ENCODE measurements around the gene CLPX. TPM values are rescaled to one million over a fixed set of nuclear protein-coding genes. Genes with fewer than 3 reads are reported as not detected.
"Not testable (repeated sequence)": the region's sequence is repeated elsewhere in the genome, so short reads cannot be mapped to it uniquely, and the experiment has no call there.

CLPX gene
- total RNA-seq, 1 donor from 2014 or later = 47.2 TPM

DNA sequence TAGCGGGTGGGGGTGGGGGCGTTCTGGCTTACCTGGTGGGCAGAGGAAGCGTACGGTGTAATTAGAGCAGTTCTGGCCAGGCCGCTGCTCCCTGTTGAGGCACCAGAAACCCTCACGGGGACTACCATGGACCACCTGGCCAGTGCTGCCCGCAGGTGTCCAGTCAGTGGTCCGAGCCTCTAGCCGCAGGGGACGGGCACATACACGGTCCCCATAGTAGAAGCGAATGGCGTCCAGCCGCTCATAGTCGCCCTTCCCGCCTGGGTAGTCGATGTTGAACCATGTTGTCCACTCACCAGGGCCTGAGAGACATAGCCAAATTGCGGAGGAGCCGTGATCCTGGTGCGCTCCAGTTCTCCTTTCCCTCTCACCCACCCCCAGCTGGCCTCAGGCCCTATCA, 21.6 kb upstream of the CLPX start:
- no peak for DNase-seq (ENCODE audit: low spot score)

GRCh38 chr15:65204931-65205660, 20.0 kb upstream of the CLPX start:
- DNase-seq (ENCODE audit: low spot score) = no peak

- DNase-seq (ENCODE audit: low spot score) = no peak
Observed at GRCh38 chr15:65204236-65204930, 19.2 kb upstream of the CLPX start.

GRCh38 chr15:65201918-65202317, 16.8 kb upstream of the CLPX start:
- DNase-seq (ENCODE audit: low spot score) = no peak

GRCh38 chr15:65198571-65198970, 13.4 kb upstream of the CLPX start:
- no peak for DNase-seq (ENCODE audit: low spot score)

DNA sequence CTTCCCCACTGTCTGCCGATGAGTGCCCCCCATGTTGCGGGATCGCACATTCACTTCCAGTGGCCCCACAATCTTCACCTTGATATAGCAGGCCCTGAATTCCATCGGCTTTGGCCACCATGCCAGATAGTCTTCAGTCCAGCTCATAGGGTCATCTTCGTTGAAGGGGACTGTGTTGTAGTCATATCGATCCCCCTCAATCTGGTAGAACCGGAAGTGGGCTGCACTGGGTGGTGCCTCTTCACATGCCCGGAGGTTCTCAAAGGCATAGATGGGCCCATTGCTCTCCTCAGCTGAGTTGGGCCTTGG, 12.1 kb upstream of the CLPX start:
- DNase-seq (ENCODE audit: low spot score) = no peak

- DNase-seq (ENCODE audit: low spot score) = no peak
Observed at GRCh38 chr15:65196637-65197336, 11.6 kb upstream of the CLPX start.

DNA sequence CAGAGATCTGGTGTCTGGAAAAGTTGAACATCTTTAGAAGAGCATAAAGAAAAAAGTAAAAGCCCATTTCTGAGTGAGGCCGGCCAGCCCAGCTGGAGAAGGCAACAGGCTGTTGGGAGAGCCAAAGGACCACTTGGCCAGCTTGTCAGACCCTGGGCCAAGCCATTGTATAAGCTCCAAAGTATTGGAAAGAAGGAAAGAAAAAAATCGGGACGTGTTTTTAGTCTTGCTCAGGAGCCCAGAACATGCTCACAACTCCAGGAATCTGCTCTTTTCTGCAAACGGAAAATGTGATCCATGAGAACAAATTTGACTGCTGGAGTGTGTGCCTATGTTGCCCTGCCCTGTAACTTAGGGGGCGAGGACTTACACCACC, 10.4 kb upstream of the CLPX start:
- peak; percentile 21 for DNase-seq (ENCODE audit: low spot score)

- no peak for DNase-seq (ENCODE audit: low spot score)
Observed at GRCh38 chr15:65194826-65195547, 9.8 kb upstream of the CLPX start.

- no peak for DNase-seq (ENCODE audit: low spot score)
Observed at GRCh38 chr15:65192016-65192415, 6.9 kb upstream of the CLPX start.

DNA sequence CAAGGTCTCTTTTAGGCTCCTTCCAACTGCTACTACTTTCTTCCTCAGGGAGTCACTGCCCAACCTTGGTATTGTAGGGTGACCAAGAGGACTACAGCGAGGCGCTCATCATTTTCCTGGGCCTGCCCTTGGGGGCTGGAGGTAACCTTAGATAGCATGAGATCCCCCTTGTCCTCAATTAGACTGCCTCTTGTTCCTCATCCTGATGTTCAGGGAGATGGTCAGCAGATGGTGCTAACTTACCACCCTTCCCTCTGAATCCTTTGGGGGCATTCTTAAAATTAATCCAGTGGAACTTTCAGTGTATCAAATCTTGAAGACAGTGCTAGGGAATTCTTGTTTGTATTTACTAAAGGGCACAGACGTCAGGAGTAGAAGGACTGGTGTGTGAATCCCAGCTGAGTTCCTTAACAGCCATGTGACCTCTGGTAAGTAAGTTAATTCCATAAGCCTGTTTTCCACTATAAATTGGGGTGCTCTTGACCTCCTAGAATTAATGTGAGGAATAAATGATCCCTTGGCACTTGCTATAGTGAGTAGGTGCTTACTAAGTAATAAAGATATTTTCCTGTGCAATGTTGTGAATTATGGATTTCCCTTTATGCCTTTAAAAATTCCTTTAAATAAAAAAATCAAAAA, 4.1 kb upstream of the CLPX start:
- peak; percentile 27 for DNase-seq (ENCODE audit: low spot score)

GRCh38 chr15:65188472-65188871, 3.3 kb upstream of the CLPX start:
- DNase-seq (ENCODE audit: low spot score) = not testable (repeated sequence)

GRCh38 chr15:65184305-65184867, 756 bp downstream of the CLPX start:
- DNase-seq (ENCODE audit: low spot score) = peak; percentile 29

- DNase-seq (ENCODE audit: low spot score) = no peak
Observed at GRCh38 chr15:65183865-65184159, 1.3 kb downstream of the CLPX start.

DNA sequence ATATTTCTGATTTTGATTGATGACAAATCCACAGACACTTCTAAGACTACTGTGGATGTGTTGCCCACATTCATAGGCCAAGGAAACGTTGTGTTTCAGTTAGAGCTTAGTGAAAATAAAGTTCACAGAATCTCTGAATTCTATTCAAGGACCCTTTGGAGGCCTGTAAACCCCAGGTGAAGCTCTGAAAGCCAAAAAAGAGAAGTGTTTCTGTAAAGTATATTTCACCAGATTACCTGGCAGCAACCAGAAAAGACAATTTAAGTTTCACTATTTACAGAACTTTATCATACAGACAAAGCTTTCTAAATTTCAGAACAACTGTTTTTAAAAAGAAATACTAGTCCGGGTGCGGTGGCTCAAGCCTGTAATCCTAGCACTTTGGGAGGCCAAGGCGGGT, 2.6 kb downstream of the CLPX start:
- DNase-seq (ENCODE audit: low spot score) = no peak

DNA sequence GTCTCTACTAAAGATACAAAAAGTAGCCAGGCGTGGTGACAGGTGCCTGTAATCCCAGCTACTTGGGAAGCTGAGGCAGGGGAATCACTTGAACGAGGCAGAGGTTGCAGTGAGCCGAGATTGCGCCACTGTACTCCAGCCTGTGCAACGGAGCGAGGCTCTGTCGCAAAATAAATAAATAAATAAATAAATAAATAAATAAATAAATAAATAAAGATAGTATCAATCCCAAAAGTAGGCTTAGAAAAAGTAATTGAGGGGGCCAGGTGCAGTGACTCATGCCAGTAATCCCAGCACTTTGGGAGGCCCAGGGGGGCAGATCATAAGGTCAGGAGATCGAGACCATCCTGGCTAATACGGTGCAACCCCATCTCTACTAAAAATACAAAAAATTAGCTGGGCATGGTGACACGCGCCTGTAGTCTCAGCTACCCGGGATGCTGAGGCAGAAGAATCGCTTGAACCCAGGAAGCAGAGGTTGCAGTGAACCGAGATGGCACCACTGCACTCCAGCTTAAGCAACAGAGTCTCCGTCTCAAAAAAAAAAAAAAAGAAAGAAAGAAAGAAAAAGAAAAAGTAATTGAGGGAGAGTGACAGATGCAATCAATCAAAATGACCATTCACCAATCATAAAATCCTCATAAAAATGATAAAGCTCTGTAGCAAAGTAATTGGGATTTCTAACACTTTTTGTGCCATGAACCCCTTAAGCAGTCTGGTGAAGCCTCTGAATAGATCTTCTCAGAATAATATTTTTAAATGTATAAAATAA, 3.4 kb downstream of the CLPX start:
- not testable (repeated sequence) for DNase-seq (ENCODE audit: low spot score)

GRCh38 chr15:65180167-65180566, 5.0 kb downstream of the CLPX start:
- no peak for DNase-seq (ENCODE audit: low spot score)

DNA sequence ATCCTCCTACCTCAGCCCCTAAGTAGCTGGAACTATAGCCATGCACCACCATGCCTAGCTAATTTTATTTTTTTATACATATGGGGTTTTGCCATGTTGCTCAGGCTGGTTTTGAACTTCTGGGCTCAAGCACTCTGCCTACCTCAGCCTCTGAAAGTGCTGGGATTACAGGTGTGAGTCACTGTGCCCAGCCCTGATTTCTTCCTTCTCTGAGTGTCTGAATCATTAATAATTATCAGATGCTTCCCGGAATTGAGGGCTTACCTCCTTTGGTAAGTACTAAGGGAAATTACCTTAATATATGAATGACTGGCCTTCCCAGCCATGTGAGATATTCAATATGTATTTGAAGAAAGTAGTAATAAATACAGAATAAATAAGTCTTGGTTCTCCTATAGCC, 7.2 kb downstream of the CLPX start:
- DNase-seq (ENCODE audit: low spot score) = no peak

GRCh38 chr15:65176056-65176455, 9.1 kb downstream of the CLPX start:
- no peak for DNase-seq (ENCODE audit: low spot score)

- no peak for DNase-seq (ENCODE audit: low spot score)
Observed at GRCh38 chr15:65175511-65175910, 9.6 kb downstream of the CLPX start.

GRCh38 chr15:65174509-65174908, 10.6 kb downstream of the CLPX start:
- no peak for DNase-seq (ENCODE audit: low spot score)
